ENCODE results near the gene SUCO.

DNA sequence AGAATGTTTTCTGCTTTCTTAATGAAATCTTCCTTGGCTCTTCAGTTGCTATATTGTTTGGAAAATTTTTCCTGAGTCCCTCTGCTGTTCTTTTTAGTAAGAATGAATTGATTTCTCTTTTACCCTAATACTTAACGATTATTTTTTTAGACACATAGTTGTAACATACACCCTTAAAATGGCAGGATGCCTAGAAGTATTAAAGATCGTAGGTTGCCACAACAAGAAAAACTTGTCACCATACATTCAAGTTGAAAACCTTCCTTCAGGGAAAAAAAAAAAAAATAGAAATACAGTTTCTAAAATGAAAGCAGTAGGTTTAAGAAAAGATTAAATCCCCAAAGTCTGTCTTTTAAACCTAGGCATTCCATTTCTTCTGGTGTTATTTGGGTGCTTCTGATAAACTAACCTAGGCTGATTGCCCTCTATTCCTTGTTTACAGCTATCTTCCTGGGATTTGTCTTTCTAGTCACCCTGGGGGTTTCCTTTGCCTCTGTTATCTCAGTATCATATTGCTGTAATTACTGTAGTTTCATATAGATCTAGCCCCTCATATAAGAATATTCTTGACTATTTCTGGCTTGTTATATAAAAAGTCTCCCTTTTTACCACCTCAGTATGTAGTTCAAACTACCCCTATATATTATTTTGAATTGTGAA lies 16.8 kb downstream of the SUCO start:
- TF ChIP-seq, protein P1, sequence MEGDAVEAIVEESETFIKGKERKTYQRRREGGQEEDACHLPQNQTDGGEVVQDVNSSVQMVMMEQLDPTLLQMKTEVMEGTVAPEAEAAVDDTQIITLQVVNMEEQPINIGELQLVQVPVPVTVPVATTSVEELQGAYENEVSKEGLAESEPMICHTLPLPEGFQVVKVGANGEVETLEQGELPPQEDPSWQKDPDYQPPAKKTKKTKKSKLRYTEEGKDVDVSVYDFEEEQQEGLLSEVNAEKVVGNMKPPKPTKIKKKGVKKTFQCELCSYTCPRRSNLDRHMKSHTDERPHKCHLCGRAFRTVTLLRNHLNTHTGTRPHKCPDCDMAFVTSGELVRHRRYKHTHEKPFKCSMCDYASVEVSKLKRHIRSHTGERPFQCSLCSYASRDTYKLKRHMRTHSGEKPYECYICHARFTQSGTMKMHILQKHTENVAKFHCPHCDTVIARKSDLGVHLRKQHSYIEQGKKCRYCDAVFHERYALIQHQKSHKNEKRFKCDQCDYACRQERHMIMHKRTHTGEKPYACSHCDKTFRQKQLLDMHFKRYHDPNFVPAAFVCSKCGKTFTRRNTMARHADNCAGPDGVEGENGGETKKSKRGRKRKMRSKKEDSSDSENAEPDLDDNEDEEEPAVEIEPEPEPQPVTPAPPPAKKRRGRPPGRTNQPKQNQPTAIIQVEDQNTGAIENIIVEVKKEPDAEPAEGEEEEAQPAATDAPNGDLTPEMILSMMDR (optimal IDR thresholded peaks at IDR 0.05 in 1 of 3, IDR thresholded peaks at IDR 0.05 in 1 of 3, conservative IDR thresholded peaks at IDR 0.05 in 1 of 3; ENCODE audit: extremely low read depth in 1 of 3, insufficient read depth in 2 of 3, low read length in 3 of 3) = no peak
- TF ChIP-seq EZH2 (IDR thresholded peaks at IDR 0.05; ENCODE audit: low read length) = no peak

All from keratinocyte (primary cell).